Panc1 (cell line): ENCODE results near the gene RIOK2.

ENCODE experiments used
- POLR2AphosphoS5 ChIP-seq: IDR thresholded peaks from 2 replicates; pipeline ENCODE4 v1.6.1; 2012; ENCODE audit warnings: mild to moderate bottlenecking, low read depth, low read length, moderate library complexity
- SIN3A ChIP-seq: IDR thresholded peaks from 2 replicates; pipeline ENCODE4 v1.6.1; 2012; ENCODE audit warnings: low read depth, mild to moderate bottlenecking, low read length, moderate library complexity, borderline replicate concordance; ENCODE audit not compliant: insufficient read depth
- TCF7L2 ChIP-seq: IDR thresholded peaks from 2 replicates; pipeline ENCODE4 v1.6.1; 2011; ENCODE audit warnings: mild to moderate bottlenecking, low read depth, low read length, inconsistent platforms
- TF ChIP-seq, protein P1 (sequence below), 2 experiments: IDR thresholded peaks; 2 replicates each; pipeline ENCODE4 v1.6.1; 2011 to 2012; ENCODE audit warnings: low read depth in 2 of 2, control low read depth in 1 of 2, low read length in 1 of 2, mild to moderate bottlenecking in 1 of 2, moderate library complexity in 1 of 2; ENCODE audit not compliant: insufficient read depth in 1 of 2
- TF ChIP-seq, protein P2 (sequence below): fragments of 450-650 bp; IDR thresholded peaks from 2 replicates; pipeline ENCODE4 v1.5.1; 2017; ENCODE audit warnings: mild to moderate bottlenecking

DNA sequence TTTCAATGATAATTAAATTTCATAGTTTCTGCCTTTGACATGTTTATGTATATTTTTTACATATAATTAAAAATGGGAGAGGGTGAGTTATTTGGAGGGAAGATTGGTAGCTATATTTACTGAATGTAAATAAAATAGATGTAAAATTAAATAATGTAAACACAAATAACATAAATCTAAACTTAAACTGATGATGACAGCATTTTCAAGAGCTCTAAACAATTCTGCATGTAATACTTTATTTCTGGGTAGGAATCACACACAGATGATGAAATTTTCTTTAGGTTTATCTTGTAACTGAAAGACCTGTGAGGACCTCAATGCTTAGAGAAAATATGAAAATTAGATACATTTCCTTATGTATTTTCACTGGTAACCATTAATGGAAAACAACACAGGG lies 42.2 kb upstream of the RIOK2 start:
- TF ChIP-seq, protein P1, sequence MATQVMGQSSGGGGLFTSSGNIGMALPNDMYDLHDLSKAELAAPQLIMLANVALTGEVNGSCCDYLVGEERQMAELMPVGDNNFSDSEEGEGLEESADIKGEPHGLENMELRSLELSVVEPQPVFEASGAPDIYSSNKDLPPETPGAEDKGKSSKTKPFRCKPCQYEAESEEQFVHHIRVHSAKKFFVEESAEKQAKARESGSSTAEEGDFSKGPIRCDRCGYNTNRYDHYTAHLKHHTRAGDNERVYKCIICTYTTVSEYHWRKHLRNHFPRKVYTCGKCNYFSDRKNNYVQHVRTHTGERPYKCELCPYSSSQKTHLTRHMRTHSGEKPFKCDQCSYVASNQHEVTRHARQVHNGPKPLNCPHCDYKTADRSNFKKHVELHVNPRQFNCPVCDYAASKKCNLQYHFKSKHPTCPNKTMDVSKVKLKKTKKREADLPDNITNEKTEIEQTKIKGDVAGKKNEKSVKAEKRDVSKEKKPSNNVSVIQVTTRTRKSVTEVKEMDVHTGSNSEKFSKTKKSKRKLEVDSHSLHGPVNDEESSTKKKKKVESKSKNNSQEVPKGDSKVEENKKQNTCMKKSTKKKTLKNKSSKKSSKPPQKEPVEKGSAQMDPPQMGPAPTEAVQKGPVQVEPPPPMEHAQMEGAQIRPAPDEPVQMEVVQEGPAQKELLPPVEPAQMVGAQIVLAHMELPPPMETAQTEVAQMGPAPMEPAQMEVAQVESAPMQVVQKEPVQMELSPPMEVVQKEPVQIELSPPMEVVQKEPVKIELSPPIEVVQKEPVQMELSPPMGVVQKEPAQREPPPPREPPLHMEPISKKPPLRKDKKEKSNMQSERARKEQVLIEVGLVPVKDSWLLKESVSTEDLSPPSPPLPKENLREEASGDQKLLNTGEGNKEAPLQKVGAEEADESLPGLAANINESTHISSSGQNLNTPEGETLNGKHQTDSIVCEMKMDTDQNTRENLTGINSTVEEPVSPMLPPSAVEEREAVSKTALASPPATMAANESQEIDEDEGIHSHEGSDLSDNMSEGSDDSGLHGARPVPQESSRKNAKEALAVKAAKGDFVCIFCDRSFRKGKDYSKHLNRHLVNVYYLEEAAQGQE (IDR thresholded peaks at IDR 0.05; ENCODE audit: insufficient read depth in 1 of 2, low read depth in 2 of 2, low read length in 1 of 2), result no peak
- TF ChIP-seq, protein P2, sequence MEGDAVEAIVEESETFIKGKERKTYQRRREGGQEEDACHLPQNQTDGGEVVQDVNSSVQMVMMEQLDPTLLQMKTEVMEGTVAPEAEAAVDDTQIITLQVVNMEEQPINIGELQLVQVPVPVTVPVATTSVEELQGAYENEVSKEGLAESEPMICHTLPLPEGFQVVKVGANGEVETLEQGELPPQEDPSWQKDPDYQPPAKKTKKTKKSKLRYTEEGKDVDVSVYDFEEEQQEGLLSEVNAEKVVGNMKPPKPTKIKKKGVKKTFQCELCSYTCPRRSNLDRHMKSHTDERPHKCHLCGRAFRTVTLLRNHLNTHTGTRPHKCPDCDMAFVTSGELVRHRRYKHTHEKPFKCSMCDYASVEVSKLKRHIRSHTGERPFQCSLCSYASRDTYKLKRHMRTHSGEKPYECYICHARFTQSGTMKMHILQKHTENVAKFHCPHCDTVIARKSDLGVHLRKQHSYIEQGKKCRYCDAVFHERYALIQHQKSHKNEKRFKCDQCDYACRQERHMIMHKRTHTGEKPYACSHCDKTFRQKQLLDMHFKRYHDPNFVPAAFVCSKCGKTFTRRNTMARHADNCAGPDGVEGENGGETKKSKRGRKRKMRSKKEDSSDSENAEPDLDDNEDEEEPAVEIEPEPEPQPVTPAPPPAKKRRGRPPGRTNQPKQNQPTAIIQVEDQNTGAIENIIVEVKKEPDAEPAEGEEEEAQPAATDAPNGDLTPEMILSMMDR, result no peak
- TF ChIP-seq POLR2AphosphoS5 (no peak), TCF7L2 (no peak), SIN3A (no peak)
